BJ (cell line): ENCODE measurements around the gene MAL. TPM values are rescaled to one million over a fixed set of nuclear protein-coding genes. Genes with fewer than 3 reads are reported as not detected.

Experiments used
- CTCF ChIA-PET: fragments of 350-600 bp; formaldehyde crosslinking; extraction: SDS; loops from one replicate; lab custom pipeline; 2021; ENCODE audit warnings: antibody characterized with exemption, inconsistent platforms; lab: Yijun Ruan, JAX
- POLR2A ChIA-PET: fragments of 300-600 bp; sonication (Branson Sonifier 250); formaldehyde crosslinking; extraction: SDS; loops from one replicate; lab custom pipeline; 2021; ENCODE audit warnings: antibody characterized with exemption; lab: Charles Lee
- DNase-seq: peaks from one replicate; pipeline ENCODE4 v3.0.0-alpha.2; 2011; ENCODE audit warnings: low read depth
- H3K27me3 ChIP-seq: 2 replicates; pipeline ENCODE4 v1.6.0; 2011; ENCODE audit warnings: low read length; ENCODE audit not compliant: control insufficient read depth, insufficient read depth
- H3K36me3 ChIP-seq: 2 replicates; pipeline ENCODE4 v1.5.1; 2011; ENCODE audit warnings: low read length; ENCODE audit not compliant: control insufficient read depth, insufficient read depth
- H3K4me3 ChIP-seq: 2 replicates; pipeline ENCODE4 v1.5.1; 2011; ENCODE audit warnings: low read depth, mild to moderate bottlenecking, control low read depth, low read length
- CTCF ChIP-seq: IDR thresholded peaks from 2 replicates; pipeline ENCODE4 v1.5.1; 2011; ENCODE audit warnings: low read depth, mild to moderate bottlenecking, control low read depth, inconsistent platforms, low read length, moderate library complexity; ENCODE audit not compliant: insufficient read depth
- polyA plus RNA-seq: library from polyadenylated mRNA; depleted of rRNA; stranded (reverse); fragments of >200 nt; gene quantifications from 2 replicates; pipeline ENCODE4 v1.2.3, GENCODE V29; 2011

Gene MAL
- polyA plus RNA-seq, 1 experiment: not detected

GRCh38 chr2:95039978-95040377, 14.5 kb downstream of the MAL start:
- ChIA-PET CTCF (no interaction called here), POLR2A (no interaction called here)
- Histone ChIP-seq H3K36me3 (no peaks in the 10 kb centered on the region), H3K27me3 (peaks cover 3% of the 10 kb centered on the region), H3K4me3 (no peak overlapping the region)
- TF ChIP-seq CTCF: no peak
- DNase-seq: no peak

- TF ChIP-seq CTCF: no peak
- Histone ChIP-seq H3K36me3 (no peaks in the 10 kb centered on the region), H3K27me3 (peaks cover 3% of the 10 kb centered on the region), H3K4me3 (no peak overlapping the region)
- no peak for DNase-seq
- ChIA-PET CTCF (interaction anchor here (0.8 kb wide), 1 partner anchor 9 kb away, joined by 3 read pairs; no protein-coding TSS in a partner anchor), POLR2A (no interaction called here)
Measured at GRCh38 chr2:95040426-95040825, 14.9 kb downstream of the MAL start.

GRCh38 chr2:95041060-95041823, 15.7 kb downstream of the MAL start:
- TF ChIP-seq CTCF: no peak
- no peak for DNase-seq
- ChIA-PET POLR2A (no interaction called here), CTCF (interaction anchor here (0.8 kb wide), 1 partner anchor 10 kb away, joined by 3 read pairs; no protein-coding TSS in a partner anchor)
- peaks cover 3% of the 10 kb centered on the region for H3K27me3 ChIP-seq
- no peaks in the 10 kb centered on the region for H3K36me3 ChIP-seq
- H3K4me3 ChIP-seq: no peak overlapping the region

GRCh38 chr2:95041824-95042442, 16.4 kb downstream of the MAL start:
- peaks cover 3% of the 10 kb centered on the region for H3K27me3 ChIP-seq
- no peak overlapping the region for H3K4me3 ChIP-seq
- no peak for TF ChIP-seq CTCF
- no peaks in the 10 kb centered on the region for H3K36me3 ChIP-seq
- no peak for DNase-seq
- POLR2A ChIA-PET: no interaction called here
- CTCF ChIA-PET: interaction anchor here (1.6 kb wide), 1 partner anchor 16 kb away, joined by 3 read pairs; the partner anchor contains the start of gene MAL
